ENCODE measurements around the gene TNFSF11. TPM values are rescaled to one million over a fixed set of nuclear protein-coding genes. Genes with fewer than 3 reads are reported as not detected.

TNFSF11 gene
- total RNA-seq, 6 experiments from 2014 or later = 0.15 to 1.5 (median 0.45) TPM

DNA sequence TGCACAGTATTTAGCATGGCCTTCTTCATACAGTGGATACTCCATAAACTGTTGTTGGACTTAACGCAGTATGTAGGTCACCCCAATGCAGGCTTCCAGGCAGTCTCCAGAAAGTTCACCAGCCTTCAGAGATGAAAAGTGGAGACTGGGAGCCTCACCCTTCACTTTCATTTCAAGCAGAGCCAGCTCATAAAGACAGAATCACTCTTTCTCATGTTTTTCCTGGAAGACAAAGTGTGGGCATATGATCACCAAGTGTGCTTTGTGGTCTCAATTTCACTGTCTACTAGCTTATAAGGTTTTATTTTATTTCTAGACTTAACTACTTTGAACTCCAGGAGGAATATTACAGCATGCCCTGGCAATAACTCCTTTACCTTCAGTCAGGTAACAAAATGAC, 26.3 kb upstream of the TNFSF11 start:
- intact Hi-C loops (cut with DNase I) = no loop called here
- Histone ChIP-seq H3K4me3 (no peak overlapping the region), H3K4me1 (peaks cover 0 to 17% (median 0%) of the 10 kb centered on the region in 4 donors), H3K36me3 (no peaks in the 10 kb centered on the region), H3K27ac (no peak overlapping the region), H3K9me3 (no peaks in the 10 kb centered on the region), H3K27me3 (no peaks in the 10 kb centered on the region)
- DNase-seq (no peak), ATAC-seq (no peak)
- 100% methylated on average over 1 of the region's 1 CpG for WGBS (ENCODE audit: insufficient coverage, low coverage, low lambda C conversion rate, missing lambda C conversion rate)
- no peak for TF ChIP-seq POLR2A (IDR thresholded peaks at IDR 0.05)
- TF ChIP-seq, protein P1, sequence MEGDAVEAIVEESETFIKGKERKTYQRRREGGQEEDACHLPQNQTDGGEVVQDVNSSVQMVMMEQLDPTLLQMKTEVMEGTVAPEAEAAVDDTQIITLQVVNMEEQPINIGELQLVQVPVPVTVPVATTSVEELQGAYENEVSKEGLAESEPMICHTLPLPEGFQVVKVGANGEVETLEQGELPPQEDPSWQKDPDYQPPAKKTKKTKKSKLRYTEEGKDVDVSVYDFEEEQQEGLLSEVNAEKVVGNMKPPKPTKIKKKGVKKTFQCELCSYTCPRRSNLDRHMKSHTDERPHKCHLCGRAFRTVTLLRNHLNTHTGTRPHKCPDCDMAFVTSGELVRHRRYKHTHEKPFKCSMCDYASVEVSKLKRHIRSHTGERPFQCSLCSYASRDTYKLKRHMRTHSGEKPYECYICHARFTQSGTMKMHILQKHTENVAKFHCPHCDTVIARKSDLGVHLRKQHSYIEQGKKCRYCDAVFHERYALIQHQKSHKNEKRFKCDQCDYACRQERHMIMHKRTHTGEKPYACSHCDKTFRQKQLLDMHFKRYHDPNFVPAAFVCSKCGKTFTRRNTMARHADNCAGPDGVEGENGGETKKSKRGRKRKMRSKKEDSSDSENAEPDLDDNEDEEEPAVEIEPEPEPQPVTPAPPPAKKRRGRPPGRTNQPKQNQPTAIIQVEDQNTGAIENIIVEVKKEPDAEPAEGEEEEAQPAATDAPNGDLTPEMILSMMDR (IDR thresholded peaks at IDR 0.05) = no peak

DNA sequence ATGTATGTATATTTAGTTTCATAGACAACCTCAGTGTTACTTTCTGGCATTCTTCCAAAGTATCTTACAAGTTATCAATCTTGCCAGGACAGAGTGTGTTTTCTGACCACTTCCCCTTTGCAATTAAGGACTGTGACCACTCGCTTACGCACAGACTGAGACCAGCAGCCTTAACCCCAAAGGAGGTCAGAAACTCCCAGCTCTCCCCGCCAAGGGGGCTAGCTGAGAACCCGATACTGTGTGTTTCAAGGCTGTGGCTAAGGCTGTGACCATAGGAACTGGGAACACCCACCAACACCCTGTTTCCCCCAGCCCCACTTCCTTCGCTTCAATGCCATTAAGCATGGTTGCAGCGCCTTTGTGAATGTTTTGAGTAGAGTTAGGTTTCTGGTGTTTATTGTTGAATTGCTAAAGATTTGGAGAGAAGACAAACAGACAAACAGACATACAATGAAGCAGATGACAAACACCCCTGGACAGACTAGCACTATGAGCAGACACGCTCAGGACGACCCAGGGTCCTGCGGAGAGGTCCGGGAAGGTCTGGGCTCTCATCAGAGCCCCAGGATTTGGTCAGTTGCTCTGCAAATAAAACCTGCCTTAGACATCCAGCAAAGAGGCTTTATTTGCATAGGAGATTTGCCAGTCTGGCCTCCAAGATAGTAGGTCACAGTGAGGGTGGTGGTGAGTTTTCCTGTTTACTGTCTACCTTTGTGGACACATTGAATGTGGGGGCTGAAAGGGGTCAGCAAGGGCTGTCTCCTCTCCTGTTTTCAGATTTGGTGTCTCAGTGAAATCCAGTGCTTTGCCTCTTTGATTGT, 25.0 kb upstream of the TNFSF11 start:
- peak; percentile 56 to 67 (median 62) for ATAC-seq
- Histone ChIP-seq H3K27me3 (no peaks in the 10 kb centered on the region), H3K27ac (peak overlapping the region in 2 of 3 donors; percentile 3 to 16), H3K4me1 (peaks cover 0 to 29% (median 3%) of the 10 kb centered on the region in 4 donors), H3K4me3 (no peak overlapping the region), H3K9me3 (no peaks in the 10 kb centered on the region), H3K36me3 (no peaks in the 10 kb centered on the region)
- WGBS (ENCODE audit: insufficient coverage, low coverage, low lambda C conversion rate, missing lambda C conversion rate) = 31% methylated on average over 10 of the region's 10 CpGs
- DNase-seq = peak in 1 of 3 donors; percentile 52
- TF ChIP-seq, protein P1 (IDR thresholded peaks at IDR 0.05) = no peak
- TF ChIP-seq POLR2A (IDR thresholded peaks at IDR 0.05) = no peak
- intact Hi-C loops (cut with DNase I) = no loop called here

DNA sequence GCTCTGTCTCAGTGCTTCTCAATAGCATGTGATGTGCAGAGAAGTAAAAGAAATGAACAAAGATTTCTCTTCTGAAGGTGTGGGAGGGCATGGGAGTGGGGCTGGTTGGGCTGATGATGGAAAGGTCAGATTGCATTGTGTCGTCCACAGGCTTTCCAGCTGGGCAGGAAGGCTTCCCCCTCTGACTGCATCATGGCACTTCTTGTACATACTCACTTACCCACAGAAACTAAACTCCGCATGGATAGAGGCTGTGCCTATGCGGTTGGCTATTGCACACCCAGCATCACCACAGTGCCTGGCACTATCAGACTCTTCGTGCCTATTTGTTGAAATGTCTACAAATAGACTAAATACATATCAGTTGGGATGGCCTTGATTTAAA, 24.4 kb upstream of the TNFSF11 start:
- Histone ChIP-seq H3K27ac (peak overlapping the region in 2 of 3 donors; percentile 3 to 16), H3K4me3 (no peak overlapping the region), H3K27me3 (no peaks in the 10 kb centered on the region), H3K9me3 (no peaks in the 10 kb centered on the region), H3K36me3 (no peaks in the 10 kb centered on the region), H3K4me1 (peaks cover 0 to 33% (median 6%) of the 10 kb centered on the region in 4 donors)
- intact Hi-C loops (cut with DNase I) = no loop called here
- no peak for ATAC-seq
- DNase-seq = no peak
- TF ChIP-seq, protein P1 (IDR thresholded peaks at IDR 0.05) = no peak
- no peak for TF ChIP-seq POLR2A (IDR thresholded peaks at IDR 0.05)
- WGBS (ENCODE audit: insufficient coverage, low coverage, low lambda C conversion rate, missing lambda C conversion rate) = 67% methylated on average over 3 of the region's 4 CpGs

DNA sequence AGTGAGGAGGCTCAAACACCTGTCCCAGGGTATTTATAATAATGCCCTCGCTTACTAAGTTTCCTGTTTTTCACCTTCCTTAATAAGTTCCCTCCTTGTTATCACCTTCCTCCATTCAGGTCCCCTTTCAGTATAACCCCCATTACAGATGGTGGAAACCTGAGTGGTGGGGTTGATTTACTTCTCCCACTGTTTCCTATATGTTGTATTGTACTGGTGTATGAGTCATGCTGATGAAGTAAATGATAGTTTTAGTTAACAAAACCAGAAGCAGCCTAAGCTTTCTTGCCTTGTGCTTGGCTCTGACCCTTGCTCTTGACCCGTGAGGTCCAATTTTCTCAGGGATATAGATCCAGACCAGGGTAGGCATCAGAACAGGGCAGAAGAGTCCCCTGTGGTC, 22.3 kb upstream of the TNFSF11 start:
- TF ChIP-seq, protein P1 (IDR thresholded peaks at IDR 0.05) = no peak
- TF ChIP-seq POLR2A (IDR thresholded peaks at IDR 0.05) = no peak
- no peaks in the 10 kb centered on the region for H3K9me3 ChIP-seq
- WGBS (ENCODE audit: insufficient coverage, low coverage, low lambda C conversion rate, missing lambda C conversion rate) = 94% methylated on average over 2 of the region's 2 CpGs

More for the DNA sequence above, 22.3 kb upstream of the TNFSF11 start:
- Histone ChIP-seq H3K36me3 (no peaks in the 10 kb centered on the region), H3K4me1 (peaks cover 0 to 33% (median 6%) of the 10 kb centered on the region in 4 donors), H3K4me3 (no peak overlapping the region), H3K27me3 (no peaks in the 10 kb centered on the region), H3K27ac (no peak overlapping the region)
- intact Hi-C loops (cut with DNase I) = no loop called here
- no peak for ATAC-seq
- no peak for DNase-seq
